H1 (cell line): ENCODE results near the gene WBP11. TPM values are rescaled to one million over a fixed set of nuclear protein-coding genes. Genes with fewer than 3 reads are reported as not detected.
A peak's percentile ranks its signal among the peaks of the same experiment; 100 is the strongest.

Source experiments
- CTCF ChIA-PET: fragments of 300-600 bp; sonication (Branson Sonifier 250); formaldehyde crosslinking; loops from one replicate; lab custom pipeline; 2021; ENCODE audit not compliant: partially characterized antibody; lab: Charles Lee
- POLR2A ChIA-PET: fragments of 300-600 bp; sonication (Branson Sonifier 250); formaldehyde crosslinking; loops from one replicate; lab custom pipeline; 2021; ENCODE audit warnings: inconsistent platforms; ENCODE audit not compliant: partially characterized antibody; lab: Charles Lee
- DNase-seq, 2 experiments: peaks; one replicate each; pipeline versions ENCODE4 v3.0.0 to v3.0.0-alpha.2; 2010 to 2022; ENCODE audit warnings: low spot score in 2 of 2, low read depth in 1 of 2, mixed read lengths in 1 of 2
- FAIRE-seq: peaks from 2 replicates; lab custom pipeline; 2011; peaks lifted over from hg19 to GRCh38; lab: Jason Lieb, UNC
- H2AFZ ChIP-seq: 2 replicates; pipeline ENCODE4 v1.8.1; 2012; ENCODE audit warnings: low read length, inconsistent platforms
- H2AK5ac ChIP-seq: 2 replicates; pipeline ENCODE4 v1.6.1; 2013; ENCODE audit warnings: low read depth, low read length
- H2BK120ac ChIP-seq: replicated peaks from 2 replicates; pipeline ENCODE3; 2013; ENCODE audit warnings: low read depth, low read length, inconsistent platforms
- H2BK12ac ChIP-seq: 2 replicates; pipeline ENCODE4 v1.6.1; 2013; ENCODE audit warnings: low read depth, low read length
- H2BK15ac ChIP-seq: 2 replicates; pipeline ENCODE4 v1.6.1; 2013; ENCODE audit warnings: low read length
- H2BK20ac ChIP-seq: 2 replicates; pipeline ENCODE4 v1.6.1; 2013; ENCODE audit warnings: low read length
- H2BK5ac ChIP-seq: 2 replicates; pipeline ENCODE4 v1.6.1; 2013; ENCODE audit warnings: low read depth, low read length
- H3K14ac ChIP-seq: 2 replicates; pipeline ENCODE4 v1.6.1; 2013; ENCODE audit warnings: inconsistent platforms; ENCODE audit not compliant: insufficient read length
- H3K18ac ChIP-seq: 2 replicates; pipeline ENCODE4 v1.6.1; 2013; ENCODE audit warnings: low read length; ENCODE audit errors: extremely low read depth
- H3K23ac ChIP-seq: 2 replicates; pipeline ENCODE4 v1.6.1; 2013; ENCODE audit warnings: inconsistent platforms; ENCODE audit not compliant: insufficient read length
- H3K23me2 ChIP-seq: 2 replicates; pipeline ENCODE4 v1.6.1; 2013; ENCODE audit warnings: low read depth, low read length
- H3K27ac ChIP-seq: 2 replicates; pipeline ENCODE4 v1.6.1; 2011; ENCODE audit warnings: low read depth, low read length, inconsistent platforms
- H3K27me3 ChIP-seq, 4 experiments: replicated peaks in 1 of 4; 1 replicate in 1 of 4; 2 replicates in 3 of 4; pipeline versions ENCODE4 v1.6.1 to v1.8.1; 2011 to 2013; ENCODE audit warnings: low read length in 3 of 4, mild to moderate bottlenecking in 3 of 4, inconsistent platforms in 2 of 4, mixed read lengths in 2 of 4, moderate library complexity in 1 of 4; ENCODE audit not compliant: control insufficient read depth in 3 of 4, insufficient read depth in 3 of 4; ENCODE audit errors: extremely low read depth in 1 of 4
- H3K36me3 ChIP-seq, 4 experiments: 2 replicates each; pipeline versions ENCODE4 v1.6.1 to v1.8.1; 2011 to 2013; ENCODE audit warnings: mild to moderate bottlenecking in 4 of 4, low read length in 3 of 4, moderate library complexity in 2 of 4, control low read depth in 1 of 4, inconsistent platforms in 1 of 4; ENCODE audit not compliant: insufficient read depth in 4 of 4, control insufficient read depth in 2 of 4
- H3K4ac ChIP-seq: replicated peaks from 2 replicates; pipeline ENCODE3; 2013; ENCODE audit warnings: low read length, low read depth, mixed read lengths, inconsistent platforms; ENCODE audit not compliant: insufficient read length
- H3K4me1 ChIP-seq, 4 experiments: replicated peaks in 1 of 4; 1 replicate in 1 of 4; 2 replicates in 3 of 4; pipeline versions ENCODE4 v1.6.1 to v1.8.1; 2011 to 2013; ENCODE audit warnings: low read length in 3 of 4, inconsistent platforms in 2 of 4, mixed read lengths in 1 of 4; ENCODE audit not compliant: insufficient read depth in 4 of 4, control insufficient read depth in 3 of 4
- H3K4me2 ChIP-seq, 2 experiments: 2 replicates each; pipeline versions ENCODE4 v1.6.1 to v1.8.1; 2011 to 2013; ENCODE audit warnings: low read depth in 2 of 2, low read length in 2 of 2, control low read depth in 1 of 2, inconsistent platforms in 1 of 2, mild to moderate bottlenecking in 1 of 2; ENCODE audit not compliant: insufficient read depth in 1 of 2
- H3K4me3 ChIP-seq, 4 experiments: fragments of 200-600, 300-600 bp in 1 of 4; sonication (generic), shearing (Covaris generic), sonication (Bioruptor Twin) in 1 of 4; 2 replicates each; pipeline versions ENCODE4 v1.5.1 to v1.8.1; 2011 to 2016; ENCODE audit warnings: low read length in 4 of 4, low read depth in 3 of 4, control low read depth in 2 of 4, inconsistent platforms in 2 of 4, mild to moderate bottlenecking in 2 of 4, mixed read lengths in 1 of 4, moderate library complexity in 1 of 4; ENCODE audit not compliant: insufficient read depth in 2 of 4; ENCODE audit errors: extremely low read depth in 1 of 4
- H3K56ac ChIP-seq: replicated peaks from 2 replicates; pipeline ENCODE3; 2013; ENCODE audit warnings: low read depth, mild to moderate bottlenecking, mixed read lengths, low read length, inconsistent platforms; ENCODE audit not compliant: insufficient read length
- H3K79me1 ChIP-seq: 2 replicates; pipeline ENCODE4 v1.6.1; 2013; ENCODE audit warnings: low read depth, low read length, control low read depth
- H3K79me2 ChIP-seq, 2 experiments: 2 replicates each; pipeline versions ENCODE4 v1.6.1 to v1.8.1; 2012 to 2013; ENCODE audit warnings: low read length in 2 of 2, mild to moderate bottlenecking in 2 of 2, inconsistent platforms in 1 of 2; ENCODE audit not compliant: insufficient read depth in 2 of 2, control insufficient read depth in 1 of 2
- H3K9ac ChIP-seq, 4 experiments: replicated peaks in 1 of 4; 1 replicate in 1 of 4; 2 replicates in 3 of 4; pipeline versions ENCODE4 v1.6.1 to v1.8.1; 2011 to 2013; ENCODE audit warnings: low read depth in 3 of 4, low read length in 3 of 4, control low read depth in 2 of 4, mild to moderate bottlenecking in 2 of 4, moderate library complexity in 2 of 4, inconsistent platforms in 1 of 4; ENCODE audit errors: extremely low read depth in 1 of 4
- H3K9me3 ChIP-seq, 2 experiments: 2 replicates each; pipeline versions ENCODE4 v1.6.1 to v1.8.1; 2012 to 2013; ENCODE audit warnings: mild to moderate bottlenecking in 2 of 2, moderate library complexity in 2 of 2, control low read depth in 1 of 2, inconsistent platforms in 1 of 2, low read depth in 1 of 2, low read length in 1 of 2, mixed read lengths in 1 of 2; ENCODE audit not compliant: insufficient read depth in 2 of 2
- H4K20me1 ChIP-seq, 2 experiments: replicated peaks in 1 of 2; 2 replicates each; pipeline versions ENCODE3 to v1.8.1; 2011 to 2013; ENCODE audit warnings: inconsistent platforms in 2 of 2, low read length in 2 of 2, mild to moderate bottlenecking in 1 of 2; ENCODE audit not compliant: insufficient read depth in 2 of 2, control insufficient read depth in 1 of 2
- H4K5ac ChIP-seq: 2 replicates; pipeline ENCODE4 v1.6.1; 2013; ENCODE audit warnings: low read length, low read depth, mixed read lengths, inconsistent platforms; ENCODE audit not compliant: insufficient read length
- H4K8ac ChIP-seq: 2 replicates; pipeline ENCODE4 v1.8.0; 2013; ENCODE audit warnings: mild to moderate bottlenecking, moderate library complexity, low read length, inconsistent platforms; ENCODE audit not compliant: insufficient read depth; ENCODE audit errors: extremely low read depth
- H4K91ac ChIP-seq: replicated peaks from 2 replicates; pipeline ENCODE3; 2013; ENCODE audit warnings: low read length, mixed read lengths, inconsistent platforms; ENCODE audit not compliant: insufficient read length
- CHD2 ChIP-seq: IDR thresholded peaks from 2 replicates; pipeline ENCODE4 v1.6.1; 2012; ENCODE audit warnings: low read length, improper control_type of control experiment
- CREB1 ChIP-seq: IDR thresholded peaks from 2 replicates; pipeline ENCODE4 v1.6.1; 2012; ENCODE audit warnings: inconsistent platforms
- KDM1A ChIP-seq: fragments of 200-600, 300-600 bp; sonication (generic); IDR thresholded peaks from 2 replicates; pipeline ENCODE4 v1.7.1; 2016; ENCODE audit warnings: mild to moderate bottlenecking, low read length, borderline replicate concordance
- MAX ChIP-seq: IDR thresholded peaks from 2 replicates; pipeline ENCODE4 v1.6.1; 2012; ENCODE audit warnings: inconsistent platforms
- POLR2A ChIP-seq, 2 experiments: IDR thresholded peaks; 1 replicate in 1 of 2; 2 replicates in 1 of 2; pipeline ENCODE4 v1.6.1; 2011; ENCODE audit warnings: low read depth in 2 of 2, low read length in 2 of 2, mild to moderate bottlenecking in 2 of 2; ENCODE audit errors: control extremely low read depth in 1 of 2
- POLR2AphosphoS5 ChIP-seq: IDR thresholded peaks from 2 replicates; pipeline ENCODE4 v1.6.1; 2011; ENCODE audit warnings: low read depth, low read length
- POU5F1 ChIP-seq: IDR thresholded peaks from 2 replicates; pipeline ENCODE4 v1.6.1; 2011; ENCODE audit warnings: low read depth, mild to moderate bottlenecking, low read length, moderate library complexity
- RBBP5 ChIP-seq: IDR thresholded peaks from 2 replicates; pipeline ENCODE4 v1.7.1; 2012; ENCODE audit warnings: low read depth, mild to moderate bottlenecking, inconsistent platforms, low read length, moderate library complexity, borderline replicate concordance
- TAF7 ChIP-seq: optimal IDR thresholded peaks from 2 replicates; pipeline ENCODE3; 2011; ENCODE audit warnings: low read depth, mild to moderate bottlenecking, inconsistent platforms, low read length, moderate library complexity, borderline replicate concordance
- TCF12 ChIP-seq: IDR thresholded peaks from 2 replicates; pipeline ENCODE4 v1.6.1; 2011; ENCODE audit warnings: low read depth, mild to moderate bottlenecking, low read length
- WGBS, 2 experiments: shearing (Covaris generic) in 1 of 2; methylation state at CpG; one replicate each; pipeline versions ENCODE4 v1.1.6 to v1.1.7; 2013 to 2015; ENCODE audit warnings: low lambda C conversion rate in 2 of 2, mixed read lengths in 2 of 2, inconsistent platforms in 1 of 2, low coverage in 1 of 2, missing lambda C conversion rate in 1 of 2; ENCODE audit not compliant: insufficient replicate concordance in 2 of 2, insufficient coverage in 1 of 2, insufficient read length in 1 of 2; ENCODE audit errors: extremely low coverage in 1 of 2, missing lambda C conversion rate in 1 of 2; 5-methylcytosine and 5-hydroxymethylcytosine counted together
- polyA plus RNA-seq, 7 experiments: library from polyadenylated mRNA; depleted of rRNA in 3 of 7; stranded (reverse) in 5 of 7; unstranded in 2 of 7; fragments of >200 nt in 5 of 7; fragments of 200-250 nt in 2 of 7; gene quantifications; 1 replicate in 5 of 7; 2 replicates in 1 of 7; 4 replicates in 1 of 7; pipeline versions ENCODE4 v1.2.1 to v1.2.3, GENCODE V29; 2011 to 2013; ENCODE audit warnings: missing spikeins in 2 of 7, mixed read lengths in 2 of 7
- total RNA-seq: library from RNA; stranded (reverse); fragmentation: NEBNext Ultra II Directional; extraction: Animal tissue kit (Norgen Biotek cat#: 25700); gene quantifications from 2 replicates; pipeline ENCODE4 v1.2.1, GENCODE V29; 2021

WBP11 gene
- total and polyA plus RNA-seq, 2 of the 8 experiments (the other 6 are each of a cell fraction or from before 2014, with no cell fraction given), result 22.1 to 134 TPM

DNA sequence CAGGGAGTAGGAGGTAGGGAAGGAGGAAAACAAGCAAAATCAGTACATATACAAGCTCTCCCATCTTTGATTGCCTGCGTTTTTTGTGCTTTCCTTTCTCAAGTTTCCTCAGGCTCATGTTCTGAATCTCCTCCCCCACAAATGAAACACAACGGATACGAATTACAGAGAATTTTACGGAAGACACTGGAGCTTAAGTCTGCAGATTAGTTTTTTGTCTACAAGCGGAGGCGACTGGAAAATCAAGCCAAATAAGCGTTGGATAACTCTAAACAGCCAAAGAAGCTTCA, 612 bp downstream of the WBP11 start:
- no peak overlapping the region for H2AFZ ChIP-seq
- peak overlapping the region; percentile 93; the same call in 1 of the 2 replicates for H2BK5ac ChIP-seq
- H3K27ac ChIP-seq, result peak overlapping the region; percentile 93
- ChIA-PET POLR2A (interaction anchor here (0.6 to 6.5 kb wide), 13 partner anchors 10 to 1080 kb away, joined by 3 to 68 read pairs (median 5); a partner anchor contains a TSS), CTCF (interaction anchor here (1.0 to 2.2 kb wide), 8 partner anchors 9 to 183 kb away, joined by 3 to 10 read pairs (median 4); a partner anchor contains a TSS)
- no peak overlapping the region for H4K91ac ChIP-seq
- peak overlapping the region; percentile 66 to 98 (median 96) for H3K4me3 ChIP-seq
- H3K9me3 ChIP-seq, result no peaks in the 10 kb centered on the region
- H2BK20ac ChIP-seq, result no peak overlapping the region
- peaks cover 6 to 24% (median 15%) of the 10 kb centered on the region in 4 experiments for H3K36me3 ChIP-seq
- DNase-seq (no peak), FAIRE-seq (no peak)
- H3K18ac ChIP-seq, result no peak overlapping the region
- H3K56ac ChIP-seq, result no peak overlapping the region
- H2AK5ac ChIP-seq, result no peak overlapping the region
- no peak overlapping the region for H3K14ac ChIP-seq
- TF ChIP-seq TCF12, result no peak
- no peak for TF ChIP-seq KDM1A
- no peak for TF ChIP-seq TAF7
- no peak for TF ChIP-seq RBBP5
- no peak for TF ChIP-seq CHD2
- no peak for TF ChIP-seq CREB1
- no peak for TF ChIP-seq POLR2A (IDR thresholded peaks at IDR 0.05; ENCODE audit: control extremely low read depth in 1 of 2, low read depth in 2 of 2, low read length in 2 of 2)
- TF ChIP-seq POLR2AphosphoS5, result no peak
- TF ChIP-seq POU5F1, result no peak
- no peak for TF ChIP-seq MAX
- no peaks in the 10 kb centered on the region for H3K79me1 ChIP-seq
- no peak overlapping the region for H2BK120ac ChIP-seq
- peaks cover 0 to 2% (median 0%) of the 10 kb centered on the region in 4 experiments; a peak in 3 of 7 replicates for H3K4me1 ChIP-seq
- no peak overlapping the region for H2BK15ac ChIP-seq
- H3K79me2 ChIP-seq, result peaks cover 8 to 54% of the 10 kb centered on the region in 2 experiments; a peak in 3 of 4 replicates
- peaks cover 4% of the 10 kb centered on the region; the same call in 1 of the 2 replicates for H3K23me2 ChIP-seq
- peak overlapping the region; percentile 77 to 82 for H3K4me2 ChIP-seq
- H2BK12ac ChIP-seq, result 0 out of 2 replicates have a peak overlapping the region, but pooled peaks have one; percentile 41
- WGBS, 2 experiments, result 0% methylated on average over 7 of the region's 7 CpGs; no CpG with 5 or more reads in 1 of the 2 experiments
- no peaks in the 10 kb centered on the region for H3K27me3 ChIP-seq
- no peak overlapping the region for H4K5ac ChIP-seq
- no peak overlapping the region for H4K8ac ChIP-seq
- no peak overlapping the region for H3K4ac ChIP-seq
- H4K20me1 ChIP-seq, result peaks cover 0 to 2% of the 10 kb centered on the region in 2 experiments
- H3K9ac ChIP-seq, result peak overlapping the region; percentile 82 to 96 (median 91)
- no peak overlapping the region for H3K23ac ChIP-seq
